Activated T-cell treated with anti-CD3 and anti-CD28 coated beads for 24 hours (primary cell): ENCODE data around the gene SERPINB7.
"Not testable (repeated sequence)": the region's sequence is repeated elsewhere in the genome, so short reads cannot be mapped to it uniquely, and the experiment has no call there.

Experiments used
- DNase-seq: peaks from one replicate; pipeline ENCODE4 v3.0.0-alpha.2; 2020; ENCODE audit warnings: low read depth

SERPINB7 gene, protein sequence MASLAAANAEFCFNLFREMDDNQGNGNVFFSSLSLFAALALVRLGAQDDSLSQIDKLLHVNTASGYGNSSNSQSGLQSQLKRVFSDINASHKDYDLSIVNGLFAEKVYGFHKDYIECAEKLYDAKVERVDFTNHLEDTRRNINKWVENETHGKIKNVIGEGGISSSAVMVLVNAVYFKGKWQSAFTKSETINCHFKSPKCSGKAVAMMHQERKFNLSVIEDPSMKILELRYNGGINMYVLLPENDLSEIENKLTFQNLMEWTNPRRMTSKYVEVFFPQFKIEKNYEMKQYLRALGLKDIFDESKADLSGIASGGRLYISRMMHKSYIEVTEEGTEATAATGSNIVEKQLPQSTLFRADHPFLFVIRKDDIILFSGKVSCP

GRCh38 chr18:63775166-63775730 is at the start of gene SERPINB7:
Gene SERPINB7 (plus strand): TSS chr18:63775418. CDS start chr18:63782373, 6,955 bp downstream.
- no peak for DNase-seq

GRCh38 chr18:63725682-63726480 is 49.3 kb upstream of the SERPINB7 start:
- no peak for DNase-seq

- no peak for DNase-seq
Observed at GRCh38 chr18:63730773-63731172, 44.4 kb upstream of the SERPINB7 start.

DNA sequence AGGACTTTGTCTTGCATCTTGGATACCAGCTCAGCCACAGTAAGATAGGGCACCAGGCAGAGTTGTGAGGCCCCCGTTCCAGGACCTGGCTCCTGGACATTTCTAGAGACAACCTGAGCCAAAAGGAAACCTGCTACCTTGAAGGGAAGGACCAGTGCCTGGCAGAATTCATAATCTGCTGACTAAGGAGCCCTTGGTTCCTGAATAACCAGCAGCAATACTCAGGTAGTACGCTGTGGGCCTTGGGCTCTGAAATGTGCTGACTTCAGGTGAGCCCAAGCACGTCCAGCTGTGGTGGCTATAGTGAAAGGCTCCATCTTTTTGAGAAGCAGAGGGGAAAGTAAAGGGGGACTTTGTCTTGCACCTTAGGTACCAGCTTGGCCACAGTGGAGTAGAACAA is 44.0 kb upstream of the SERPINB7 start:
- no peak for DNase-seq

DNA sequence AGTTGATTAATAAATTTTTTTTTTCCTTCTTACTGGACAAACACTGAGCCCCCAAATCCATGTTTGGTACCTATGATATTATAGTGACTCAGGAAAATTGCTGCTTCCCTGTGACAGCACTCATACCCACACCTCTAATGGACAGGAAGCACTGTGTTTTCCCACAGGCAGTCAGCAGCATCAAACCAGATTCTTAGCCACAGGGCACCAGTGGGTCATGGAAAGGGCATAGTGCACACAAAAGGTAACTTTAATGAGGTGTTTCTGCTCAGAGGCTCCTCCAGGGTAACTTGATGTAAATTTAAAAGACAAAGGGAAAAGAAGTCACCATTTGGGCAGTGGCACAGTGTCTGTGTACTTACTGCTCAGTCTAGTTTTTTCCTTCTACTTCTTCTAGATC is 38.3 kb upstream of the SERPINB7 start:
- no peak for DNase-seq

DNA sequence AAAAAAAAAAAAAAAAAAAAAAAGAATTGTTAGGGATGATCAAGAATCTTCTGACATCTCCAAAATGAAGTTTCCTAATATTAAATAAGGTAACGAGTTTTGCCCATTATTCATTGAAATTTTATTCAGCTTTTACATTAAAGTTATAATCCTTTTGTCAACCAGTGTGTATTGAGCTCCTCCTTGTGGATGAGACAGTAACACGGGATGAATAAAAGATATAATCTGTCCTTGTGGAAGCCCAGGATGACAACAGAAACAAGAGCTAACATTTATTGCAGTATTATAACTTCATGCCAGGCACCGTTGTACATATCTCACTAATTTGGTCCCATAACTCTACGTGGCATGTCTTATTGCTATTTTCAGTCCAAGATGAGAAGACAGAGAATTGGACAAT is 33.4 kb upstream of the SERPINB7 start:
- DNase-seq, result no peak

- DNase-seq, result no peak
Observed at GRCh38 chr18:63747006-63747405, 28.2 kb upstream of the SERPINB7 start.

- DNase-seq, result no peak
Observed at GRCh38 chr18:63749489-63749888, 25.7 kb upstream of the SERPINB7 start.

DNA sequence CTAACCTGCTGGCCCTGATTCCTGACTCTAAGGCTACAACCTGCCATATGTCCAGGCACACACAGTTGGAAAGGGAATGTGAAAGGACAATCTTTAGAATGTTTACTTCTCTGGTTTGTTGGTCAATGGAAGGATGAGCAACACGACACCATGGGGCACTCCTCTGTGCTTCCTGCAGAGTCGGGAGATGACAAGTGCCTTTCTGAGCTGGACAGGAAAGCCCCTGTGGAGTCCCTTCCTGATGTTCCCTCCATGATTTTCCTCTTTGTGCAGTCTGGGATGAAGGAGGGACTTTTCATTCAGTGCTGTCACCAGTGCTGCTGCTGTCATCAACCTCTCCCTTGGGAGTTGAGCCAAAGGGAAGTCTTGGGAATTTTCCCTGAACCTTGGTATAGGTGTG is 22.6 kb upstream of the SERPINB7 start:
- no peak for DNase-seq

GRCh38 chr18:63753676-63754075 is 21.5 kb upstream of the SERPINB7 start:
- DNase-seq, result no peak

DNA sequence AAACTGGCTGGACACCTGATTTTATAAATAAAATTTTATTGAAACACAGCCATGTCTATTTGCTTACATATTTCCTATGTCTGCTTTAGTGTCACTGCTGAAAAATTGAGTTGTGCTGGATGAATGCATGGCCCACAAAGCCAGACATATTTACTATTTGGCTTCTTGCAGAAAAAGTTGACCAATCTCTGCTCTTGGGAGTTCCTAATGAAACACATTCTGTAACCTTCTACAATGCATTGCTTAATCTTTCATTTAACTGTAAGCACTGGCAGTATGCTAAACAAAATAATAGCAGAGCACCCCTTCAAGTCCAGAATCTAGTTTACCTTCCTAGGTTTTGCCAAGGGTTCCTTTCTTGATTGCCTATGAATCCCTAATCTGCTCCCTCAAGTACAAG is 17.7 kb upstream of the SERPINB7 start:
- DNase-seq, result no peak

DNA sequence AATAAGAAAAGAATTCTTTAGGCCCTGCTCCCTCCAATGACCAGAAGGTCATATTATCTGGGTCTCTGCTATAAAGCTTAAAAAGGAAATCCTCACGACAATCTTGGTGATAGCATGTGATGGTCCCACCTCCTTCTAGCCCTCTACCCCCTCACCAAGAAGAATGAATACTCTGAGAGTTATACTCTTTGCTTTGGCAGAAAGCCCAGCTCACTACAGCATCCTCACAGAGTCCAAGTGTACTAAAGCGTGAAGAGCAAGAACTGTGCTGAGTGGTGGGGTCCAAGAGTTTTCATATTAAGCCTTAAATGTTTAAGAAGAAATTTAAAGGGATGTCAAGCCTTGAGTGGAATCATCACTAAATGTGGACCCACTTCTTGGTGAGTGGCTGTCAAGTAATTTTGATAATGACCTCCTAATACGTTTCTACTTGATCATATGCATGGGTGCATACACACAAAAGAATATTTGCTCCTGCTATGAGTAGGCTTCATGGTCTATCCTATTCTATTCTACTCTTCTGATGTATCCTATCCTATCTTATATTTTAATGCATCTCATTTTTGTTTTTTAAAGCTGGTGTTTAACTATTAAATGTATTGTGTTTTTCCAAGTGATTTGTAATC is 16.5 kb upstream of the SERPINB7 start:
- DNase-seq, result no peak

GRCh38 chr18:63759786-63760185 is 15.4 kb upstream of the SERPINB7 start:
- not testable (repeated sequence) for DNase-seq

DNA sequence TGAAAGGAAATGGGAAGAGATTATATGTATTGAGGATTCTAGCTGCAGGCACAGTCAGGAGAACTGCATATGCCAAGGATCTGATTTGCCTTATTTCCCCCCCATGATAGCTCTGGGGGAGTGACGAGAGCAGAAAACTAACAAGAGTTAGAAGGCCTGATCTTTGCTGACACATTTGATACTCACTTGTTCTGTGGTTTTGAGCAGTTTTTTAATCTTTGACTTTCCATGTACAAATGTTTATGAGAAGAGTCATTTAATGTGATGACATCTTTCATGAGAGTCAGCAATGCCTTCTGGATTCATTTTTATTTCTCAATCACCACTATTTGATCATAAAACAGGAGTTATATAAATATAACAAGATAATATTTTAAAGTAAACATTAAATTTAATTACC is 12.7 kb upstream of the SERPINB7 start:
- no peak for DNase-seq

DNA sequence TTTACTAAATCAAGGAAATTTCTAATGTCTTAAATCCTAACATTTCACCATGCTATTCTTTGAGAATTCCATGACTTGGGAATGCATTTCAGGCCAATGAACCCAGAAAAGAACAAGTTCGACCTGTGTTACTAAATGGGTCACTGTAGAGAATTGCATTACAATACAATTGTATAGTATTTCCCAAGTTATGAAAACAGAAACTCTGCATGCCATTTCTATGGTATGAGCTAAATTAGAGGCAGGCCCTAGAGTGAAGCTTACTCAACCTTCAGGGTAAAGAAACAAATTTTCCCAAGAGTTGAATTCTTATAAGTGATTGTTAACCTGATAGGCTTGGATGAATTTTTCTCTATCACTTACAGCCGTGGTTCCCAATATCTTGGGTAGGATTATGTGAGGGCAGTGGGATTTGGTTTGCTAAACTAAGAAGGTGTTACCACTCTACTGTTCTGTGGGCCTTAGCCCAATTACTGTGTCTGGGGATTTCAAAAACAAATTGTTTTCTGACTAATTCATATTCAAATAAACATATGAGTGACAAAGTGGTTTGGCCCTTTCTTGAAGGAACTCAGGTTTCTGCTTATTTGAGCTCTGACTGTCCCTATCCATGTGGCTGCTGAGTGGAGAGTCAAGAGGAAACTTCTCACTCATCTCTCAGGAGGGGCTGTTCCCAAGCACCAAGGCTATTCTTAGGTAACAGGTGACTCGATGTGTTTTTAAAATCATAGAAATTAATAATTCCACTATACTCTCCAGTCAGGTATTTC is 11.2 kb upstream of the SERPINB7 start:
- no peak for DNase-seq

DNA sequence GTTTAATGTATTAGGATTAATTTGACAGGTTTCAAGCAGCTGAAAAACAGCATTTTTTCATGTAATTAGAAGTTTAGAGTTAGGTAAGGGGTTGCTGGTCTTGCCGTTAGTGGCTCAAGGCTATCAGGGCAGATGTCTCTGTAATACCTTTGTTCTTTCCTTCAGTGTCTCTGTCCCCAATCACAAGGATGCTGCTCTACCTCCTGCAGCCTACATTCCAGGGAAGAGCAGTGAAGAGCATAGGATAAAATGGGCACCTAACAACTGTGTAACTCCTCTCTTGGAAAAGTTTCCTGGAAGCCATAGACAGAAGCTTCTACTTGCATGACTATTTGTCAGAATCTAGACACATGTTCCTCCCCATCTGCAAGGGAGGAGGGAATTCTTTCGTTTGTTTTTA is 9.4 kb upstream of the SERPINB7 start:
- DNase-seq, result no peak

DNA sequence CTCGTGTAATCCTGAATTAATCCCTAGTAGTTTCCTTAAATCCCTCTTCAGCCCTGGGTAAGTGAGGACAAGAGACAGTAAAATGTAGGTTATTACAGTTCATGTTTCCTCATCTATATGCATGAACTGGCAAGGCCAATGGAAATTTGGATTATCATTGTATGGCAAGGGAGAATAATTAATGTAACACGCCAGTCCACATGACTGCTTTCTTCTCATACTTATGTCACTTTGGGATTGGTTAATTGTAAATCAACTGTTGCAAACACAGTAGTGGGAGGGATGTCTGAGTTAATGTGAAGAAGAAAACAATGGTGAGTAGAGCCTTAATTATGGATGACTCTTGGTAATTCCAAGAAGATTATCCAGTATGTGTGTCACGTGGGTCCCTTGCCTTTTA is 1.7 kb upstream of the SERPINB7 start:
- DNase-seq, result no peak

- no peak for DNase-seq
Observed at GRCh38 chr18:63774511-63774910, 707 bp upstream of the SERPINB7 start.

GRCh38 chr18:63779386-63779785 is 4.2 kb downstream of the SERPINB7 start:
- no peak for DNase-seq

DNA sequence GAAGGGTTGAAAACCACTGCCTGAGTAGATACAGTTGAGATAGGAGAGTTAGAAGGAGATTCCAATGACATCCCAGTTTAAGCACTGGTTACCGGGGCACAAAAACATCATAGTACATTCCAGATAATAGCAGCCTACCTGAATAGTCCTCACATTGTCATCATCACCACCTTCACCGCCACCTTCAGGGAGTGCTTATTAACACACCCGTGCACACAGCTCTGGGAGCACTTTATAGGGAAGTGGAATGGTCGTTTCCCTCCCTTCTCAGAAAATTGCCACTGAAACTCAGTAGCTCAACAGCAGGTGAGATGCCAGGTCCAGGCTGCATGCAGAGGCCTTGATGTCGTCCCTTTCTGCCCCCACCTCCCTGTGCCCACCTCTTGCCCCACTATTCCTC is 8.2 kb downstream of the SERPINB7 start:
- no peak for DNase-seq

DNA sequence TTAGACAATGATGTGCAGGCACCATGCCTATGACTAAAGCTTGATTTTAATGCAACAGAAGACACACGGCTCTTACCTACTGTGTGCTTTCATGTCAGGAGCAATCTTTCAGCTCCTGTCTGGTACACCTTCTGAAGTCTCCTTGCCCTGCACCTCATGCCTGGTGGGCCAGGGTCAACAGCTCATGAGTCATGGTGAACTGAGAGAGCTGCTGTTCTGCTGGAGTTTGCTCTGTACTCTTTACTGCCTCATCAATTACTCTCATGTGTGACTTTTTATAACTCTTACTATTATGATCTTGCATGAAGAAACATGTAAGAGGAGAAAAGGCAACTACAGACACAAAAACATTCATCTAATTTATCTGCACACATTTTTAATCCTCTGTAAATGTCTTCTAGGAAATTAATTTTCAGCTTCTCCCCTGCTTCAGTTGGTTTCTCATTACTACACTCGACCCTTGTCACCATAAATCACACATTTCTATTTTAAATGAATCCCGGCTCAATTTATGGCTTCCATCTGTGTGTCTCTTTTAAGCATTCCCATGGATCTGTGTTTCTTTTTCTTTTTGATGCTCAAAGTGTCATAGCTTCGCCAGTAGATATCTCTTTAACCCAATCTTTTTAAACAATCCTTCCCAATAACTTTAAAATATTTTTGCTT is 9.7 kb downstream of the SERPINB7 start:
- no peak for DNase-seq
